Liver (tissue), 3 donors: ENCODE data around the gene CBX8.

Experiments
- EGR1 ChIP-seq, 2 donors: IDR thresholded peaks; 2 replicates each; pipeline ENCODE4 v1.6.1; 2016 to 2018; ENCODE audit warnings: antibody characterized with exemption in 2 of 2, low read depth in 2 of 2
- FOXA1 ChIP-seq: IDR thresholded peaks from 2 replicates; pipeline ENCODE4 v1.6.1; 2016; ENCODE audit warnings: antibody characterized with exemption
- RXRA ChIP-seq, 2 donors: IDR thresholded peaks; 2 replicates each; pipeline ENCODE4 v1.6.1; 2017 to 2018; ENCODE audit warnings: antibody characterized with exemption in 2 of 2, mild to moderate bottlenecking in 1 of 2
- TF ChIP-seq, protein P1 (sequence below): fragments of 150-350 bp; IDR thresholded peaks from 2 replicates; pipeline ENCODE4 v1.5.1; 2017; ENCODE audit warnings: improper control_type of control experiment, low read depth, low read length; ENCODE audit not compliant: missing input control
- TF ChIP-seq, protein P2 (sequence below): IDR thresholded peaks from 2 replicates; pipeline ENCODE4 v1.6.1; 2016; ENCODE audit warnings: antibody characterized with exemption, mild to moderate bottlenecking
- TF ChIP-seq, protein P3 (sequence below): IDR thresholded peaks from 2 replicates; pipeline ENCODE4 v1.6.1; 2016; ENCODE audit warnings: antibody characterized with exemption
- donor health status: healthy.
- donor health status: healthy.

DNA sequence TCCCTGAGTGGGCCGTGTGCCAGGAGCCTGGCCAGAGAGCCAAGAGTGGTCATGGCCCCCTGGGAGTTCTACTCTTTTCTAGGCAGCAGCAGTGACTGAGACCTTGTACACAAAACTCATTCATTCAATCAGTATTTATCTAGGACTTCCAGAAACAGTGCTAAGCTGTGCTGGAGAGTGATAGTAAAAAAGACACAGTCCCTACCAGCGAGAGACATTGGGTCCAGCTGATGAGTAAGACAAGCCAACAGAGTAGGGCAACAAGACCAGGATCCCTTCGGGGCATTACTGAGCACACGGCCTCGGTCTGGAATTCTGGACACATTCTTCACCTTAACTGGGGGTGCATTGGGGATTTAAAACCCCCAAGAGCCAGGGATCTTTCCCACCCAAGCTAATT lies 22.2 kb upstream of the CBX8 start:
- TF ChIP-seq RXRA (IDR thresholded peaks at IDR 0.05) (no peak), FOXA1 (no peak), EGR1 (IDR thresholded peaks at IDR 0.05; ENCODE audit: low read depth in 2 of 2) (no peak)
- TF ChIP-seq, protein P1, sequence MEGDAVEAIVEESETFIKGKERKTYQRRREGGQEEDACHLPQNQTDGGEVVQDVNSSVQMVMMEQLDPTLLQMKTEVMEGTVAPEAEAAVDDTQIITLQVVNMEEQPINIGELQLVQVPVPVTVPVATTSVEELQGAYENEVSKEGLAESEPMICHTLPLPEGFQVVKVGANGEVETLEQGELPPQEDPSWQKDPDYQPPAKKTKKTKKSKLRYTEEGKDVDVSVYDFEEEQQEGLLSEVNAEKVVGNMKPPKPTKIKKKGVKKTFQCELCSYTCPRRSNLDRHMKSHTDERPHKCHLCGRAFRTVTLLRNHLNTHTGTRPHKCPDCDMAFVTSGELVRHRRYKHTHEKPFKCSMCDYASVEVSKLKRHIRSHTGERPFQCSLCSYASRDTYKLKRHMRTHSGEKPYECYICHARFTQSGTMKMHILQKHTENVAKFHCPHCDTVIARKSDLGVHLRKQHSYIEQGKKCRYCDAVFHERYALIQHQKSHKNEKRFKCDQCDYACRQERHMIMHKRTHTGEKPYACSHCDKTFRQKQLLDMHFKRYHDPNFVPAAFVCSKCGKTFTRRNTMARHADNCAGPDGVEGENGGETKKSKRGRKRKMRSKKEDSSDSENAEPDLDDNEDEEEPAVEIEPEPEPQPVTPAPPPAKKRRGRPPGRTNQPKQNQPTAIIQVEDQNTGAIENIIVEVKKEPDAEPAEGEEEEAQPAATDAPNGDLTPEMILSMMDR, result no peak
- TF ChIP-seq, protein P2, sequence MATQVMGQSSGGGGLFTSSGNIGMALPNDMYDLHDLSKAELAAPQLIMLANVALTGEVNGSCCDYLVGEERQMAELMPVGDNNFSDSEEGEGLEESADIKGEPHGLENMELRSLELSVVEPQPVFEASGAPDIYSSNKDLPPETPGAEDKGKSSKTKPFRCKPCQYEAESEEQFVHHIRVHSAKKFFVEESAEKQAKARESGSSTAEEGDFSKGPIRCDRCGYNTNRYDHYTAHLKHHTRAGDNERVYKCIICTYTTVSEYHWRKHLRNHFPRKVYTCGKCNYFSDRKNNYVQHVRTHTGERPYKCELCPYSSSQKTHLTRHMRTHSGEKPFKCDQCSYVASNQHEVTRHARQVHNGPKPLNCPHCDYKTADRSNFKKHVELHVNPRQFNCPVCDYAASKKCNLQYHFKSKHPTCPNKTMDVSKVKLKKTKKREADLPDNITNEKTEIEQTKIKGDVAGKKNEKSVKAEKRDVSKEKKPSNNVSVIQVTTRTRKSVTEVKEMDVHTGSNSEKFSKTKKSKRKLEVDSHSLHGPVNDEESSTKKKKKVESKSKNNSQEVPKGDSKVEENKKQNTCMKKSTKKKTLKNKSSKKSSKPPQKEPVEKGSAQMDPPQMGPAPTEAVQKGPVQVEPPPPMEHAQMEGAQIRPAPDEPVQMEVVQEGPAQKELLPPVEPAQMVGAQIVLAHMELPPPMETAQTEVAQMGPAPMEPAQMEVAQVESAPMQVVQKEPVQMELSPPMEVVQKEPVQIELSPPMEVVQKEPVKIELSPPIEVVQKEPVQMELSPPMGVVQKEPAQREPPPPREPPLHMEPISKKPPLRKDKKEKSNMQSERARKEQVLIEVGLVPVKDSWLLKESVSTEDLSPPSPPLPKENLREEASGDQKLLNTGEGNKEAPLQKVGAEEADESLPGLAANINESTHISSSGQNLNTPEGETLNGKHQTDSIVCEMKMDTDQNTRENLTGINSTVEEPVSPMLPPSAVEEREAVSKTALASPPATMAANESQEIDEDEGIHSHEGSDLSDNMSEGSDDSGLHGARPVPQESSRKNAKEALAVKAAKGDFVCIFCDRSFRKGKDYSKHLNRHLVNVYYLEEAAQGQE, result no peak
- TF ChIP-seq, protein P3, sequence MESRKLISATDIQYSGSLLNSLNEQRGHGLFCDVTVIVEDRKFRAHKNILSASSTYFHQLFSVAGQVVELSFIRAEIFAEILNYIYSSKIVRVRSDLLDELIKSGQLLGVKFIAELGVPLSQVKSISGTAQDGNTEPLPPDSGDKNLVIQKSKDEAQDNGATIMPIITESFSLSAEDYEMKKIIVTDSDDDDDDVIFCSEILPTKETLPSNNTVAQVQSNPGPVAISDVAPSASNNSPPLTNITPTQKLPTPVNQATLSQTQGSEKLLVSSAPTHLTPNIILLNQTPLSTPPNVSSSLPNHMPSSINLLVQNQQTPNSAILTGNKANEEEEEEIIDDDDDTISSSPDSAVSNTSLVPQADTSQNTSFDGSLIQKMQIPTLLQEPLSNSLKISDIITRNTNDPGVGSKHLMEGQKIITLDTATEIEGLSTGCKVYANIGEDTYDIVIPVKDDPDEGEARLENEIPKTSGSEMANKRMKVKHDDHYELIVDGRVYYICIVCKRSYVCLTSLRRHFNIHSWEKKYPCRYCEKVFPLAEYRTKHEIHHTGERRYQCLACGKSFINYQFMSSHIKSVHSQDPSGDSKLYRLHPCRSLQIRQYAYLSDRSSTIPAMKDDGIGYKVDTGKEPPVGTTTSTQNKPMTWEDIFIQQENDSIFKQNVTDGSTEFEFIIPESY, result no peak
